GM20000 (cell line): Measurements from ENCODE around the gene FAU.

Experiments used
- DNase-seq: peaks from one replicate; pipeline ENCODE4 v3.0.0; 2012; ENCODE audit warnings: low spot score
- TF ChIP-seq, protein P1 (sequence below): IDR thresholded peaks from 2 replicates; pipeline ENCODE4 v1.5.1; 2012; ENCODE audit warnings: mild to moderate bottlenecking, control low read depth; ENCODE audit errors: extremely low read depth, missing control alignments

The FAU gene

DNA sequence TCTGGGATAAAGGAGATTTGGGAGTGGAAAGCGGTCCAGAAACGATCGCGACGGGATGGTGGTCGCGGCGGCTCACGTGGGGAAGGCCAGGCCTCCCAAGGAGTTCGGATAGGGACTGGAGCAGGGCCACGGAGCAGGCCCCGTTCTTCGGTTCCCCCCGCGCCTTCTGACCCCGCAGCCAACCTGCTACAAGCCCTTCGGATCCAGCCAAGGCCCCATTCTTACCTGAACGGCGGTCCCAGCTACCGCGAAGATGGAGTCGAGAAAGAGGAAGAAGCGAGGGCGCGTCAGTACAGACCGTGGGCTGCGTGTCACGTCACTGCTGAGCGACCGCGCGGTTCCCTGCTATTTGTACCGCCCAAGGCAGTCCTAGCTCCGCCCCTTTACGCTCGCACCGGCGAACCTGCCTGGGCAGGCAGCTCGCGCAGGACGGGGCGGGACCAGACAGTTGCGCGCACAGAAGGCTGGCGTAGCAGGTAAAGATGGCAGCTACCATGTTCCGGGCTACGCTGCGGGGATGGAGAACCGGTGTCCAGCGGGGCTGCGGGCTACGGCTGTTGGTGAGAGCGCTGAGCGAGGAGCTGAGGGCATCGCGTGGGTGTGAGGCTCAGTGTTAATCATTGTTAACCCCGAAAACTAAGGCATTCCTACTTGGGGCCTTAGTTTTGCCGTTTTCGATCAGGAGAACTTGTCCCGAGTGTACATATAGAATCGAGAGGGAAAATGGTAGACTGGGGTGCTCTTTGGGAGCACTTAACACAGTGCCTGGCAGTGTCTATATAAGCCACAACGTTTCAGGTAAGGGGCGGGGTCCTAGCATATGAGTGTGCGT is at the start of gene FAU, which contains the start of gene MRPL49:
FAU (minus strand) TSS at position 270 of the 832 bp plus-strand sequence. CDS start 321 bp downstream, outside the sequence.
MRPL49 (plus strand) TSS at position 457 of the 832 bp plus-strand sequence; CDS start at position 483, 26 bp downstream.
- TF ChIP-seq, protein P1, sequence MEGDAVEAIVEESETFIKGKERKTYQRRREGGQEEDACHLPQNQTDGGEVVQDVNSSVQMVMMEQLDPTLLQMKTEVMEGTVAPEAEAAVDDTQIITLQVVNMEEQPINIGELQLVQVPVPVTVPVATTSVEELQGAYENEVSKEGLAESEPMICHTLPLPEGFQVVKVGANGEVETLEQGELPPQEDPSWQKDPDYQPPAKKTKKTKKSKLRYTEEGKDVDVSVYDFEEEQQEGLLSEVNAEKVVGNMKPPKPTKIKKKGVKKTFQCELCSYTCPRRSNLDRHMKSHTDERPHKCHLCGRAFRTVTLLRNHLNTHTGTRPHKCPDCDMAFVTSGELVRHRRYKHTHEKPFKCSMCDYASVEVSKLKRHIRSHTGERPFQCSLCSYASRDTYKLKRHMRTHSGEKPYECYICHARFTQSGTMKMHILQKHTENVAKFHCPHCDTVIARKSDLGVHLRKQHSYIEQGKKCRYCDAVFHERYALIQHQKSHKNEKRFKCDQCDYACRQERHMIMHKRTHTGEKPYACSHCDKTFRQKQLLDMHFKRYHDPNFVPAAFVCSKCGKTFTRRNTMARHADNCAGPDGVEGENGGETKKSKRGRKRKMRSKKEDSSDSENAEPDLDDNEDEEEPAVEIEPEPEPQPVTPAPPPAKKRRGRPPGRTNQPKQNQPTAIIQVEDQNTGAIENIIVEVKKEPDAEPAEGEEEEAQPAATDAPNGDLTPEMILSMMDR = no peak
- DNase-seq = peak; percentile 94

DNA sequence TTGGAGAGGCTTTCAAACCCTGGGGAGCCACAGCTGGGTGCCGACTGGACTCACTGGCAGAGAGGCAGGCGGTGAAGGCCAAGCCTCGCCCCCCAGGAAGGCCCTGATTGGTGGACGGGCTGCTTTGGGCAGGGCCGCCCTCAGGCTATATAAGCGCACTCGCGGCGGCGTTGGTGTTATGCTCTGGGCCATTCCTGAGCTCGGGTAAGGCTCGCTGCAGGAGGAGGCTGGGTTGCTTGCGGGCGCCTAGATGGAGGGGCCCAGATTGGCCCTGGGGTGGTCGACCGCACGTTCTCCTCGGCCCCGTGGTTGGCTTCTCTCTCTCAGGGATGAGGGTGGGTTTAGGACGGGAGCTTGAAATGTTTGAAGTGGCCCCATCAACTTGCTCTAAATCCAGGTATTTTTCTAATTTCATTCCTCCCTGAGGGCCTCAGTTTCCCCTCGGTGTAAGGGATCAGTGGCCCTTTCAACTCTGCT is 48.2 kb upstream of the FAU start, which contains the start of gene SPDYC:
SPDYC (plus strand) TSS at position 176 of the 477 bp plus-strand sequence. CDS start 1,125 bp downstream, outside the sequence.
- DNase-seq = no peak
- TF ChIP-seq, protein P1 = no peak

DNA sequence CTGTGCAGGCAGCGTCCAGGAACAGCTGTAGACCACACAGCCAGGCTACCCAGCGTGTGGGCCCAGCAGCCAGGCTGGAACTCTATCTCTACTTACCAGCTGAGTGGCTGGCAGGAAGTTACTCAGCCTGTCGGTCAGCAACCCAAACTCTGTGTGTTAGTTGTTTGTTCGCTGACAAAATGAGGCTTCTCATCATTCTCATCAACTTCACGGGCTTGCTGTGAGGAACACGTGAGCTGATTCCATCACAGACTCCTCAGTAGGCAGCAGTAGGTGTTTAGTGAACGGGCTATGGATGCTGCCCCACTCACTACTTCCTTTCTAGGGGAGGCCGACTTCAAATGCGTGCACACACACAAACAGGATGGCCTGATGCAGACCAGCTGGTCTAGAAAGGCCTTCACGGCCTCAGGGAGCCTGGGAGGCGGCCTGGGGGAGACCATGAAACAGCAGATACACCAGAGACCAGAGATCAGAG is 47.3 kb upstream of the FAU start:
- DNase-seq = no peak
- TF ChIP-seq, protein P1 = no peak

DNA sequence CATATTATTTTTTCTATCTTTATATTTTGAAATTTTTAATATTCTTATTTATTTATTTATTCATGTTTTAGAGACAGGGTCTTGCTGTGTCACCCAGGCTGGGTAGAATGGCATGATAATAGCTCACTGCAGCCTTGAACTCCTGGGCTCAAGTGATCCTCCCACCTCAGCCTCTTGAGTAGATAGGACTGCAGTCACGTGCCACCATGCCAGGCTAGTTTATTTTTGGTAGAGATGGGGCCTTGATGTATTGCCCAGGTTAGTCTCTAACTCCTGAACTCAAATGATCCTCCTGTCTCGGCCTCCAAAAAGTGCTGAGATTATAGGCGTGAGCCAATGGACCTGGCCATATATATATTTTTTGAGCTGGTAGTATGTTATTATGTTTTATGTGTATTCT is 45.7 kb upstream of the FAU start:
- TF ChIP-seq, protein P1 = no peak
- no peak for DNase-seq

DNA sequence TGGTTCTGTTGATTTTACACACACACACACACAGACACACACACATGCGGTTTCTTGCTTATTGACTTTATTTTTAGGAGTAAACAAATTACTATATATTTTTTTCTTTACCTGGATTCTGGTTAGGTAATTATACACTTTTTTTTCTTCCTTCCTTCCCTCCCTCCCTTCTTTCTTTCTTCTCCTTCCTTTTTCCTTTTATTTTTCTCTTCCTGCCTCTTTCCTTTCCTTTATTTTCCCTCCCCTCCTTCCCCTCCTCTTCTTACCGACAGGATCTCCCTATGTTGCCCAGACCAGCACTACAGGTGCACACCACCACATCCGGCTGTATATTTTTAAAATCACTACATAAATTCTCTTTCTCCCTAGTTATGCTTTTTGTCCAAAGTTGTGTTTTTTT is 45.0 kb upstream of the FAU start:
- no peak for DNase-seq
- TF ChIP-seq, protein P1 = no peak

DNA sequence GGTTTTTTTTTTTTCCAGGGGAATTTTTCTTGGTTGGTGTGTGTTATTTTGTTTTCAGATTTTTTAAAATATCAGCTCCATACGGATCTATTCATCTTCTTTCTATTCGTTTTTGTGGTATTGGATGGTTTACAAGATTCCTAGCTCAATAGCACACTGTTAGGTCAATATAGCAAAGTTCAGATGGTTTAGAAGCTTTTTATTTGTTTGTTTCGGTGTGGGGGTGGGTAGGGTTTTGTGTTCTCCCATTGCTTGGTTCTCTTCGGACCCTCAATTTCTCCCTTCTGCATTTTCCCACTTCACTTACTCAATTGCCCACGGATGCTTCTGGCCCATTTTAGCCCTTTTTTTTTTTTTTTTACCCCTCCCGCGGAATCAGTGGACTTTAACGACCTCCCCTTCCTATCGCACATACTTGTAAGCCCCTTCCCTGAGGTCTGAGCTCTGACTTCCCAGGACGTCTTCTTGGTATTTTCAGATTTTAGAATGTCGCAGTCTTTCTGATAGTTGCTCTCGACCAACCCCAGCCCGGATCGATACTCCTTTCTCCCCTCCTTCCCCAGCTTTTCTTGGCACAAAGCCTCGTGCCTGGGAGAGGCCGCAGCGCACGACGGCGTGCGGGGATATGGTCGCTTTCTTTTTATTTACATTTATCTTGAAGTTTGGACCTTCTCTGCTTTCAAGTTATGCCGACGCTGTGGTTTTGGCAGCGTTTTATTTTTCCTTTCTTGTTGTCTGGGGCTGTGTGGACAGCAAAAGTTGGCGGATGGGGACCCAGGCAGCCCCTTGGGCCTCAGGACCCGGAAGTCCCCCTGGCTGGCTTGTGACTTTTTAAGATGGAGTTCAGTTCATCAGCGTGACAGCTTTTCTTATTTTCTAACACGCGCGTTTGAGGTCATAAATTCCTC is 43.7 kb upstream of the FAU start:
- TF ChIP-seq, protein P1 = no peak
- DNase-seq = no peak
